ENCODE results near the gene GDPD5.

Gene GDPD5

GRCh38 chr11:75471176-75471973 lies 54.4 kb downstream of the GDPD5 start:
- H3K4me2 ChIP-seq: no peak overlapping the region; a peak in 2 of 22 replicates
- H3K27ac ChIP-seq: no peak overlapping the region
- no peaks in the 10 kb centered on the region for H3K27me3 ChIP-seq
- no peaks in the 10 kb centered on the region; a peak in 1 of 22 replicates for H3K36me3 ChIP-seq
- no peaks in the 10 kb centered on the region for H3K9me3 ChIP-seq (replicated peaks in 1 of 11)
- H3K4me1 ChIP-seq: peaks cover 38 to 77% (median 69%) of the 10 kb centered on the region in 10 experiments
- H3K4me3 ChIP-seq: no peak overlapping the region
- no peak overlapping the region; a peak in 1 of 22 replicates for H3K9ac ChIP-seq
- TF ChIP-seq Cebpa-rat (IDR thresholded peaks at IDR 0.05): no peak
- no peaks in the 10 kb centered on the region for H4K20me1 ChIP-seq

- no peak overlapping the region for H3K4me3 ChIP-seq
- H4K20me1 ChIP-seq: peaks cover 0 to 3% (median 0%) of the 10 kb centered on the region in 11 experiments; a peak in 1 of 22 replicates
- H3K27me3 ChIP-seq: no peaks in the 10 kb centered on the region
- H3K9me3 ChIP-seq (replicated peaks in 1 of 11): no peaks in the 10 kb centered on the region
- no peak for TF ChIP-seq Cebpa-rat (IDR thresholded peaks at IDR 0.05)
- H3K4me2 ChIP-seq: peak overlapping the region in 3 of 11 experiments; percentile 35 to 63 (median 62); a peak in 7 of 22 replicates
- no peak overlapping the region for H3K27ac ChIP-seq
- H3K36me3 ChIP-seq: no peaks in the 10 kb centered on the region; a peak in 1 of 22 replicates
- H3K4me1 ChIP-seq: peaks cover 34 to 71% (median 66%) of the 10 kb centered on the region in 10 experiments
- no peak overlapping the region; a peak in 1 of 22 replicates for H3K9ac ChIP-seq
Observed at GRCh38 chr11:75470476-75471080, 55.2 kb downstream of the GDPD5 start.

DNA sequence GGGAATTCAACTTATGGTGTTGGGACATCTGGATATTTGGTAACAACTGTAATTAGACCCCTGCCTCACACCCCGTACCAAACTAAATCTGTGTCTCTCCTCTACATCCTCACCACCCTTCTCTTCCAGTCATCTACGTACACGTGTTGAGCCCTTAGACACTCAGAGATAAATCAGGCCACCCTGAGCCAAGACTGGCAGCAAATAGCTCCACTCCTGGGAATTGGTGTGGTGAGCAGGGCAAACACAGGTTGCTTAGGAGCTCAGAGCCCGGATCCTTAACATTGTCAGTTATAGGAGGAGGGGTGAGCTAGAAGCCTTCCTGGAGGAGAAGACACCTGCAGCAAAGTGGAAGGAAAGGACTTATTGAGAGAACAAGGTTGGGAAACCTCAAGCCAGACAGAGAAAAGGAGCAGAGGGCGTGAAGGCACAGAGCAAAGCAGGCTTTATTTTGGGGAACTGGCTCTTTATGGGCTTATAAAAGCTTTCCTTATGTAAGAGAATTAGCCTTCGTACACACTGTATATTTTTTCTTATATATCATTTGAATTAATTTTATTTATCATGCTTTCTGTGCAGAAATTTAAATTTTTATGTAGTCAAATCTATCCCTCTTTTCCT lies 55.8 kb downstream of the GDPD5 start:
- no peaks in the 10 kb centered on the region for H3K27me3 ChIP-seq
- H3K27ac ChIP-seq: no peak overlapping the region
- no peak overlapping the region; a peak in 1 of 22 replicates for H3K9ac ChIP-seq
- H3K4me3 ChIP-seq: no peak overlapping the region
- peaks cover 27 to 64% (median 59%) of the 10 kb centered on the region in 10 experiments for H3K4me1 ChIP-seq
- H3K4me2 ChIP-seq: peak overlapping the region in 9 of 11 experiments; percentile 33 to 63 (median 43); a peak in 17 of 22 replicates
- peaks cover 0 to 10% (median 0%) of the 10 kb centered on the region in 11 experiments; a peak in 1 of 22 replicates for H4K20me1 ChIP-seq
- no peaks in the 10 kb centered on the region; a peak in 1 of 22 replicates for H3K36me3 ChIP-seq
- no peak for TF ChIP-seq Cebpa-rat (IDR thresholded peaks at IDR 0.05)
- H3K9me3 ChIP-seq (replicated peaks in 1 of 11): no peaks in the 10 kb centered on the region

DNA sequence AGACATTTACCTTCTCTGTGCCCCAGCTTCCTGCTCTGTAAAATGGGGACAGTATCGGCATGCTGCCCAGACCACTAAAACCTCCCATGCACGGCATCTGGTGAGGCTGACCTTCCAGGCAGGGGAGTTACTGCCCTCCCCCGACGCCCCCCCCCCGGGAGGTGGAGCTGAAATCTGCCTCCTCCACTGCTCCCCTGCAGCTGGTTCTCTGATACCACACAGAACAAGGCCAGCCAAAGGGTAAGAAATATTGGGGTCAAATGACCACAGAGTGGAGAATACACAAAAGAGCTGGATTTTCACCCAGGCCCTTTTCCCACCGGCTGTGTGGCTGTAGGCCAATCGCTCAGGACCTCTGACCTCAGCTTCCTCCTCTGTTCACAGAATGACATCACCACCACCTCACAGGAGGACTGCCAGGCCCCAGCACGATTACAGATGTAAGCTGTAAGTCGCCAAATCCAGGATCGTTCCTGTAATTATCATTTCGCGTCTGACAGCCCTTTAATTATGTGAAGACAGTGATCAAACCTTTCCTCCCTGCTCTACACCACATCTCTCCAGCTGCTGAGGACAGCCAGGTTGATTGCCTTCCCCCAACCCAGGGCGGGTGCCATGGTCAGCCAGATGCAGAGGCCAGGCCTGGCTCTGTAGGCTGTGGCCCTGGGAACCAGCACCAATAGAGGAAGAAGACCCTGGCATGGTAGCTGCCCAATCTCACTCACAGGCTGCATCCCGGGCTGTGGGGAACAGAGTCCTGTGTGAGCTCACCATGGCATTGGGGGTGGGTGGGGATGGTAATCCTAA lies 57.0 kb downstream of the GDPD5 start:
- H3K4me3 ChIP-seq: no peak overlapping the region
- peak overlapping the region; percentile 1 to 63 (median 40); a peak in 16 of 22 replicates for H3K4me2 ChIP-seq
- H3K36me3 ChIP-seq: no peaks in the 10 kb centered on the region; a peak in 1 of 22 replicates
- 0 out of 22 replicates have a peak overlapping the region, but pooled peaks of 1 of the 11 experiments have one; percentile 5 for H3K9ac ChIP-seq
- no peak overlapping the region for H3K27ac ChIP-seq
- H3K9me3 ChIP-seq (replicated peaks in 1 of 11): no peaks in the 10 kb centered on the region
- TF ChIP-seq Cebpa-rat (IDR thresholded peaks at IDR 0.05): no peak
- peaks cover 0 to 10% (median 0%) of the 10 kb centered on the region in 11 experiments; a peak in 1 of 22 replicates for H4K20me1 ChIP-seq
- no peaks in the 10 kb centered on the region for H3K27me3 ChIP-seq
- peaks cover 15 to 53% (median 47%) of the 10 kb centered on the region in 10 experiments for H3K4me1 ChIP-seq

GRCh38 chr11:75467881-75468280 lies 57.9 kb downstream of the GDPD5 start:
- H4K20me1 ChIP-seq: peaks cover 0 to 10% (median 0%) of the 10 kb centered on the region in 11 experiments; a peak in 1 of 22 replicates
- no peak overlapping the region for H3K27ac ChIP-seq
- no peaks in the 10 kb centered on the region for H3K27me3 ChIP-seq
- H3K4me1 ChIP-seq: peaks cover 12 to 50% (median 43%) of the 10 kb centered on the region in 10 experiments; a peak in 19 of 20 replicates
- no peak for TF ChIP-seq Cebpa-rat (IDR thresholded peaks at IDR 0.05)
- H3K9me3 ChIP-seq (replicated peaks in 1 of 11): no peaks in the 10 kb centered on the region
- peak overlapping the region in 1 of 11 experiments; percentile 32; a peak in 1 of 22 replicates for H3K9ac ChIP-seq
- H3K4me3 ChIP-seq: no peak overlapping the region
- H3K4me2 ChIP-seq: peak overlapping the region in 9 of 11 experiments; percentile 21 to 63 (median 45); a peak in 15 of 22 replicates
- H3K36me3 ChIP-seq: no peaks in the 10 kb centered on the region; a peak in 1 of 22 replicates

- Histone ChIP-seq H3K9ac (no peak overlapping the region), H3K4me2 (peak overlapping the region in 5 of 11 experiments; percentile 21 to 63 (median 45); a peak in 6 of 22 replicates), H3K9me3 (replicated peaks in 1 of 11) (no peaks in the 10 kb centered on the region), H3K27me3 (no peaks in the 10 kb centered on the region), H3K36me3 (no peaks in the 10 kb centered on the region; a peak in 1 of 22 replicates), H3K27ac (no peak overlapping the region), H3K4me3 (no peak overlapping the region), H4K20me1 (peaks cover 0 to 10% (median 0%) of the 10 kb centered on the region in 11 experiments; a peak in 1 of 22 replicates), H3K4me1 (peaks cover 12 to 50% (median 43%) of the 10 kb centered on the region in 10 experiments; a peak in 19 of 20 replicates)
- TF ChIP-seq Cebpa-rat (IDR thresholded peaks at IDR 0.05): no peak
Observed at GRCh38 chr11:75467311-75467710, 58.4 kb downstream of the GDPD5 start.

GRCh38 chr11:75465701-75466531 lies 59.8 kb downstream of the GDPD5 start:
- Histone ChIP-seq H3K4me2 (peak overlapping the region in 3 of 11 experiments; percentile 8 to 48 (median 13); a peak in 4 of 22 replicates), H4K20me1 (peaks cover 0 to 10% (median 0%) of the 10 kb centered on the region in 11 experiments; a peak in 1 of 22 replicates), H3K4me3 (no peak overlapping the region), H3K9me3 (replicated peaks in 1 of 11) (no peaks in the 10 kb centered on the region), H3K36me3 (peaks cover 0 to under 1% (median 0%) of the 10 kb centered on the region in 11 experiments; a peak in 1 of 22 replicates), H3K4me1 (peaks cover 12 to 42% (median 36%) of the 10 kb centered on the region in 10 experiments; a peak in 19 of 20 replicates), H3K9ac (no peak overlapping the region), H3K27me3 (no peaks in the 10 kb centered on the region), H3K27ac (no peak overlapping the region)
- TF ChIP-seq Cebpa-rat (IDR thresholded peaks at IDR 0.05): no peak
